ENCODE results near the gene ZNF48.

- TF ChIP-seq POLR2A (IDR thresholded peaks at IDR 0.05) (peak; percentile 77 to 94 (median 86)), CTCF (IDR thresholded peaks at IDR 0.05 in 8 of 11, conservative IDR thresholded peaks at IDR 0.05 in 3 of 11) (peak in 9 of 11 experiments; percentile 14 to 62 (median 37)), POLR2AphosphoS5 (IDR thresholded peaks at IDR 0.05) (peak; percentile 90 to 99 (median 95))
Observed at GRCh38 chr16:30445408-30446202, 50.4 kb downstream of the ZNF48 start, which contains the start of gene SEPHS2.

Measured in spleen (tissue), 7 donors.